SK-N-SH (cell line): ENCODE measurements around the gene CHID1. TPM values are rescaled to one million over a fixed set of nuclear protein-coding genes. Genes with fewer than 3 reads are reported as not detected.

ENCODE experiments used
- CTCF ChIA-PET: fragments of 300-600, 350-600 bp; formaldehyde crosslinking; extraction: SDS; loops from one replicate; lab custom pipeline; 2021; lab: Yijun Ruan, JAX
- POLR2A ChIA-PET: fragments of 350-600 bp; sonication (Branson Sonifier 250); formaldehyde crosslinking; extraction: SDS; loops from one replicate; lab custom pipeline; 2020; ENCODE audit warnings: antibody characterized with exemption, inconsistent platforms; lab: Yijun Ruan, JAX
- DNase-seq: peaks from one replicate; pipeline ENCODE4 v3.0.0; 2012
- H2AFZ ChIP-seq: fragments of 200-600 bp; sonication (generic); 2 replicates; pipeline ENCODE4 v1.8.1; 2016; ENCODE audit warnings: antibody characterized with exemption, mild to moderate bottlenecking, low read depth
- H3F3A ChIP-seq: fragments of 200-600 bp; sonication (generic); replicated peaks from 2 replicates; pipeline ENCODE3; 2016; ENCODE audit warnings: antibody characterized with exemption, mild to moderate bottlenecking; ENCODE audit not compliant: insufficient read depth
- H3K27ac ChIP-seq, 2 experiments: fragments of 200-500 bp in 1 of 2; fragments of 200-600 bp in 1 of 2; sonication (Bioruptor generic) in 1 of 2; sonication (generic), shearing (Covaris generic) in 1 of 2; 2 replicates each; pipeline versions ENCODE4 v1.5.1 to v1.6.1; 2014 to 2016; ENCODE audit warnings: low read depth in 2 of 2, inconsistent platforms in 1 of 2, low read length in 1 of 2, mild to moderate bottlenecking in 1 of 2, mixed read lengths in 1 of 2
- H3K27me3 ChIP-seq: fragments of 200-600 bp; sonication (generic), shearing (Covaris generic); 2 replicates; pipeline ENCODE4 v1.6.1; 2016; ENCODE audit warnings: mixed run types; ENCODE audit not compliant: insufficient read depth
- H3K36me3 ChIP-seq, 2 experiments: fragments of 200-500 bp in 1 of 2; fragments of 200-600 bp in 1 of 2; sonication (Bioruptor generic) in 1 of 2; sonication (generic) in 1 of 2; replicated peaks in 1 of 2; 2 replicates each; pipeline versions ENCODE3 to v1.5.1; 2014 to 2016; ENCODE audit warnings: low read length in 1 of 2, mild to moderate bottlenecking in 1 of 2; ENCODE audit not compliant: insufficient read depth in 2 of 2, control insufficient read depth in 1 of 2
- H3K4me1 ChIP-seq, 2 experiments: fragments of 200-500 bp in 1 of 2; fragments of 200-600 bp in 1 of 2; sonication (Bioruptor generic) in 1 of 2; sonication (generic), shearing (Covaris generic) in 1 of 2; 2 replicates each; pipeline versions ENCODE4 v1.5.1 to v1.6.1; 2014 to 2016; ENCODE audit warnings: low read depth in 1 of 2, low read length in 1 of 2, mixed run types in 1 of 2; ENCODE audit not compliant: insufficient read depth in 2 of 2, control insufficient read depth in 1 of 2
- H3K4me2 ChIP-seq: fragments of 200-600 bp; sonication (generic), shearing (Covaris generic); 2 replicates; pipeline ENCODE4 v1.6.1; 2017; ENCODE audit warnings: mixed run types
- H3K4me3 ChIP-seq, 2 experiments: fragments of 200-500 bp in 1 of 2; fragments of 200-600 bp in 1 of 2; sonication (Bioruptor generic) in 1 of 2; sonication (generic), shearing (Covaris generic) in 1 of 2; 2 replicates each; pipeline versions ENCODE4 v1.5.1 to v1.8.1; 2014 to 2016; ENCODE audit warnings: low read depth in 2 of 2, inconsistent platforms in 1 of 2, low read length in 1 of 2, mild to moderate bottlenecking in 1 of 2, mixed read lengths in 1 of 2, moderate library complexity in 1 of 2
- H3K79me2 ChIP-seq: fragments of 200-600 bp; sonication (generic); 2 replicates; pipeline ENCODE4 v1.8.1; 2017; ENCODE audit warnings: mild to moderate bottlenecking; ENCODE audit not compliant: insufficient read depth
- H3K9ac ChIP-seq: fragments of 200-600 bp; sonication (generic); 2 replicates; pipeline ENCODE4 v1.6.1; 2017; ENCODE audit warnings: mixed run types
- H3K9me2 ChIP-seq: fragments of 200-600 bp; sonication (generic); 2 replicates; pipeline ENCODE4 v1.6.1; 2017; ENCODE audit warnings: mixed run types
- H3K9me3 ChIP-seq: fragments of 200-600 bp; sonication (generic); 2 replicates; pipeline ENCODE4 v1.6.1; 2017; ENCODE audit warnings: mixed run types, mild to moderate bottlenecking, moderate library complexity
- H4K20me1 ChIP-seq: fragments of 200-600 bp; sonication (generic); 2 replicates; pipeline ENCODE4 v1.6.1; 2017; ENCODE audit warnings: mild to moderate bottlenecking, mixed run types; ENCODE audit not compliant: insufficient read depth
- CTCF ChIP-seq: fragments of 200-600 bp; sonication (generic); IDR thresholded peaks from 2 replicates; pipeline ENCODE4 v1.6.1; 2017; ENCODE audit warnings: antibody characterized with exemption, mild to moderate bottlenecking, moderate library complexity
- ELF1 ChIP-seq: IDR thresholded peaks from 2 replicates; pipeline ENCODE4 v1.4.0; 2012
- EP300 ChIP-seq, 2 experiments: IDR thresholded peaks; 2 replicates each; pipeline versions ENCODE4 v1.4.0 to v1.6.1; 2012; ENCODE audit warnings: borderline replicate concordance in 1 of 2, low read depth in 1 of 2, low read length in 1 of 2
- FOXJ3 ChIP-seq: sonication (generic); formaldehyde crosslinking; IDR thresholded peaks from 2 replicates; pipeline ENCODE4 v1.5.1; 2020; ENCODE audit warnings: mild to moderate bottlenecking, missing genetic modification reagents
- IRF3 ChIP-seq: fragments of 150-350 bp; IDR thresholded peaks from 2 replicates; pipeline ENCODE4 v1.6.1; 2016; ENCODE audit warnings: mild to moderate bottlenecking, low read depth, low read length
- JUND ChIP-seq: IDR thresholded peaks from 2 replicates; pipeline ENCODE4 v1.4.0; 2012
- MEF2A ChIP-seq: IDR thresholded peaks from 2 replicates; pipeline ENCODE4 v1.4.0; 2012; ENCODE audit warnings: low read depth, borderline replicate concordance
- NFIC ChIP-seq: IDR thresholded peaks from 2 replicates; pipeline ENCODE4 v1.4.0; 2012; ENCODE audit warnings: borderline replicate concordance
- NRF1 ChIP-seq: IDR thresholded peaks from 2 replicates; pipeline ENCODE4 v1.6.1; 2012; ENCODE audit warnings: low read depth, mild to moderate bottlenecking, low read length
- RCOR1 ChIP-seq: fragments of 150-350 bp; IDR thresholded peaks from 2 replicates; pipeline ENCODE4 v1.6.1; 2017; ENCODE audit warnings: antibody characterized with exemption, low read length
- REST ChIP-seq: IDR thresholded peaks from 2 replicates; pipeline ENCODE4 v1.6.1; 2012; ENCODE audit warnings: mild to moderate bottlenecking, low read depth, low read length, moderate library complexity
- SIN3A ChIP-seq: IDR thresholded peaks from 2 replicates; pipeline ENCODE4 v1.6.1; 2012; ENCODE audit warnings: low read depth, mild to moderate bottlenecking, low read length, moderate library complexity, borderline replicate concordance
- SMC3 ChIP-seq: IDR thresholded peaks from 2 replicates; pipeline ENCODE4 v1.6.1; 2012; ENCODE audit warnings: low read depth, low read length, improper control_type of control experiment
- TAF1 ChIP-seq: IDR thresholded peaks from 2 replicates; pipeline ENCODE4 v1.6.1; 2012; ENCODE audit warnings: low read depth, mild to moderate bottlenecking, low read length, moderate library complexity, borderline replicate concordance
- WGBS: methylation state at CpG from one replicate; pipeline ENCODE4 v1.1.6; 2017; ENCODE audit warnings: low lambda C conversion rate; 5-methylcytosine and 5-hydroxymethylcytosine counted together
- polyA plus RNA-seq, 3 experiments: library from polyadenylated mRNA; depleted of rRNA; stranded (reverse); fragments of >200 nt; gene quantifications; 2 replicates each; pipeline ENCODE4 v1.2.3, GENCODE V29; 2012

Gene CHID1
- polyA plus RNA-seq, 1 of the 3 experiments (the other 2 are of a cell fraction) = 231 TPM

GRCh38 chr11:910589-911030 is at the start of gene CHID1 (continued):
- TF ChIP-seq EP300 (IDR thresholded peaks at IDR 0.05; ENCODE audit: borderline replicate concordance in 1 of 2, low read depth in 1 of 2, low read length in 1 of 2) (no peak), NRF1 (peak; percentile 59), CTCF (no peak), IRF3 (no peak), MEF2A (no peak), ELF1 (no peak), SMC3 (no peak)

- peaks cover 0 to 9% of the 10 kb centered on the region in 2 experiments; a peak in 1 of 4 replicates for H3K4me1 ChIP-seq
- no peak for DNase-seq
- ChIA-PET CTCF (no interaction called here), POLR2A (no interaction called here)
- H3K27me3 ChIP-seq = no peaks in the 10 kb centered on the region
- no peaks in the 10 kb centered on the region for H3K9me2 ChIP-seq
- H2AFZ ChIP-seq = no peak overlapping the region
- H3K36me3 ChIP-seq = peaks cover 7 to 15% of the 10 kb centered on the region in 2 experiments
- 95% methylated on average over 6 of the region's 10 CpGs for WGBS
- H3K27ac ChIP-seq = no peak overlapping the region
- H3F3A ChIP-seq = no peaks in the 10 kb centered on the region
- no peak overlapping the region for H3K9ac ChIP-seq
- H3K9me3 ChIP-seq = no peaks in the 10 kb centered on the region
- H3K79me2 ChIP-seq = peaks cover 54% of the 10 kb centered on the region
- no peak overlapping the region for H3K4me2 ChIP-seq
- no peak overlapping the region for H3K4me3 ChIP-seq
- H4K20me1 ChIP-seq = peaks cover 29% of the 10 kb centered on the region
- no peak for TF ChIP-seq SIN3A
- TF ChIP-seq CTCF = no peak
- no peak for TF ChIP-seq NFIC
- TF ChIP-seq FOXJ3 (CRISPR knock-in tag) = no peak
- TF ChIP-seq TAF1 = no peak
- TF ChIP-seq JUND = no peak
- no peak for TF ChIP-seq RCOR1
- TF ChIP-seq REST = no peak
Observed at GRCh38 chr11:959608-960007, 49.0 kb upstream of the CHID1 start.
